Endometrial microvascular endothelial cells (primary cell): ENCODE data around the gene GNAT1. TPM values are rescaled to one million over a fixed set of nuclear protein-coding genes. Genes with fewer than 3 reads are reported as not detected.
"Not testable (repeated sequence)": the region's sequence is repeated elsewhere in the genome, so short reads cannot be mapped to it uniquely, and the experiment has no call there.

Experiments
- in situ Hi-C: cut with HindIII; loops from 2 replicates; pipeline ENCODE4 v1.10.0; 2017; ENCODE audit warnings: low sequenced_read_pairs, low pct_unique_long_range_greater_than_20kb; ENCODE audit errors: inconsistent ontology term
- total RNA-seq: library from RNA; depleted of rRNA; stranded (reverse); fragments of >200 nt; gene quantifications from one replicate; pipeline ENCODE4 v1.2.3, GENCODE V29; 2015; ENCODE audit errors: inconsistent ontology term

Gene GNAT1
- total RNA-seq, 1 donor from 2014 or later, result not detected

DNA sequence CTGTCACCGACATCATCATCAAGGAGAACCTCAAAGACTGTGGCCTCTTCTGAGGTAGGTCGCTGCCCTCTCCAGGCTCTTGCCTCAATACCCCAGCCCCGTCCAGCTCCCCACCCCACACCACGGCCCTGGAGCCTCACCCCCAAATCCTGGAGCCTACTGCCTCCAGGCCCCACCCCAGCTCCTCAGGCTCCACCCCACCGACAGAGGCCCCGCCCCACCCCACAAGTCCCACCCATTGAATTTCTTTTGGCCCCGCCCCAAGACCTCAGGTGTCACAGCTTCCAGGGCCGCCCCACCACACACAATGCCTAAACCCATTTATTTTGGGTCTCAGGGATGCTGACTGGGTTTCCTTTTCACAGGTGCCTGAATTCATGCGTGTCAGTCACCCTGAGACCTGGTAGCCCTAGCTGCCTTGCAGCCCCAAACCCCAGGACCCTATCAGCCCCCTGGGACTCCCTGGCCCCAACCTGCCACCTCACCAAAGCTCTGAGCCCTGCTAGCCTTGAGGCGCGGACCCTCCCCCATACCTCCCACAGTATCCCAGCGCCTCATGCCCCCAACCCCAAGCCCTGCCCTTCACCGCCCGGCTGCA is 3.6 kb downstream of the GNAT1 start:
- in situ Hi-C loops, result no loop called here

DNA sequence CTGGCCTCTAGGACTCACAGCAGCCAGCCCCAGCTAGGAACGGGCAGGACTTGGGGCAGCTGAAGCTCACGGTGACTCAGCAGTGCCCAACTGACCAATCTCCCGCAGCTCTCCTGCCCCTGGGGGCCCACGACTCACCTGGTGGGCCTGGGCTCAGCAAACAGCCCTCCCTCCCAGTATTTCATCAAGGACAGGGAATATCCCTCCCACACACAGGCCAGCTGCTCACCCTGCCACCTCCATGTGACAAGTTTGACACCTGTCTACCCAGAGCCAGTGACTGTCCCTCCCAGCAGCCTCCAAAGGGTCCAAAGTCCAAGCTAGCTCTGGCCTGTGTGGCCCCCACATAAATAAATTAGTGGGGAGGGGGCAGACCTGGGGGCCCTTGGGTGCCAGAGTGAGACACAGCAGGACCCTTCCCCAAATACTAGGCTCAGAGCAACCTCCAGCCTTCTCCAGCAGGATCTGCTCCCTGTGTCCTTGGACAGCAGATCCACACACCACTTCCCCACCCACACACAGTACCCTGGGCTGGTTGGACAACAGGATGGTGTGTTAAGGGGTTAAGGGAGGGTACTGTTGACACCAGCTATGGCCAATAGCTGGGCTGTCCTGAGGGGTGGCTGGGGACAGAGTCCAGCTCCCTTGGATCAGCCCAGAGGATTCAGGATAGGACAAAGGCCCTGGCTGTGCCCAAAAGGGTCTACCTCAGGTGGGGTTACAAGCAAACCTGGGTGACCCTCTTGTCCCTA is 4.3 kb downstream of the GNAT1 start:
- in situ Hi-C loops, result no loop called here

DNA sequence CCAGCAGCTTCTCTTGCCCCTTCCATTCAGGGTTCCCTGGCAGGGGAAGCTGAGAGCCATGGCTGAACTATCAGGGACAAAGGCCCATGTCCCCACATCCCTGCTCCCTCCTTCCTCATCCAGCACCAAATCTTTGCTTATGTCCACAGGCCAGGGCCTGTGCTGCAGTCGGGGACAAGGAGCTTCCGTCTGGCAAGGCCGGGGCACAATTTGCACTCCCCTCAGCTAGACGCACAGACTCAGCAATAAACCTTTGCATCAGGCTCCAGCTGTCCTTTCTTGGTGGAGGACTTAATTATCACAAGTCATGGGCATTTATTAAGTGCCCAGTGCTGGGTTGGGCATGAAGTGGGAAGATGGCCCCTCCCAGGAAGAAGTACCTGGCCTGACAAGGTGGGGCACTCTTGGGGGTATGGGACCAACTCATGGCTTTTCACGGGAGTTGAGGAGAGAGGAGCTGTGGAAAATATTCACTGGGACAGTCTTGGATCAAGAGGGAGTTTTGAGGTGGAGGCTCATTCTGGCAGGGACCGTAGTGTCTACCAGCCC is 4.9 kb downstream of the GNAT1 start:
- in situ Hi-C loops, result no loop called here

GRCh38 chr3:50201573-50202315 is 10.3 kb downstream of the GNAT1 start:
- in situ Hi-C loops, result no loop called here

DNA sequence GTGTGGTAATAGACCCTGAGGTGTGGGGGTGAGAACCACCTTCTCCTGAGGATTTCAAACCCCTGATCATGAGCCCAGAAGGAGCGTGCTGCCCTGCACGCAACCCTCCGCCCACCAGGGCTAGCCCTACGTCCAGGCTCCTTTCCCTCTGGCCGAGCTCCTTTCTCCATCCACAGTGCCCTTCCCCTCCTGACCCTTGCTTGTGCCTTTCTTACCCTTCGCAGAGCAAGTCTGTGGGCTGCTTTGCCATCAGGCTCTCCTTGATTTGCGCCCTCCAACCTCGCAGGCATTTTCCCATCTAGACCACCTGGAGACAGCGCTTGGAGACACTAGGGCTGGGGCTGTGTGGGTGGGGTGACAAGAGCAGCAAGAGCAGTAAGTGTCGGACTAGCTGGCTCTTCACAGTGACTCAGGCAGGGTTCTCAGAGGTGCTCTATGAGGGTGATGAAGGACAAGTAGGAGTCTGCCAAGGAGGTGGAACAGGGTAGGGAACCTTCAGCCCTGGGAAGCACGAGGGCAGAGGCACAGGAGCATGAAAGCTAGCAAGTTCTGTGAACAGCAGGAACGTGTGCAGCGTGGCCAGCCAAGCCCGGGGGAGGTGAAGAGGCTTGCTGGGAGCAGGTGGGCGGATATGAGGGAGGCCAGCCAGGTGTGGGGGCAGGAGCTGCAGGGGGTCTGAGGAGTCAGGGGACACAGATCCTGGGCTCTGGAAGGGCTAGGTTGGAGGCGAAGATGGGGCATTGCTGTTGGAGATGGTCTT is 11.1 kb downstream of the GNAT1 start:
- in situ Hi-C loops, result no loop called here

DNA sequence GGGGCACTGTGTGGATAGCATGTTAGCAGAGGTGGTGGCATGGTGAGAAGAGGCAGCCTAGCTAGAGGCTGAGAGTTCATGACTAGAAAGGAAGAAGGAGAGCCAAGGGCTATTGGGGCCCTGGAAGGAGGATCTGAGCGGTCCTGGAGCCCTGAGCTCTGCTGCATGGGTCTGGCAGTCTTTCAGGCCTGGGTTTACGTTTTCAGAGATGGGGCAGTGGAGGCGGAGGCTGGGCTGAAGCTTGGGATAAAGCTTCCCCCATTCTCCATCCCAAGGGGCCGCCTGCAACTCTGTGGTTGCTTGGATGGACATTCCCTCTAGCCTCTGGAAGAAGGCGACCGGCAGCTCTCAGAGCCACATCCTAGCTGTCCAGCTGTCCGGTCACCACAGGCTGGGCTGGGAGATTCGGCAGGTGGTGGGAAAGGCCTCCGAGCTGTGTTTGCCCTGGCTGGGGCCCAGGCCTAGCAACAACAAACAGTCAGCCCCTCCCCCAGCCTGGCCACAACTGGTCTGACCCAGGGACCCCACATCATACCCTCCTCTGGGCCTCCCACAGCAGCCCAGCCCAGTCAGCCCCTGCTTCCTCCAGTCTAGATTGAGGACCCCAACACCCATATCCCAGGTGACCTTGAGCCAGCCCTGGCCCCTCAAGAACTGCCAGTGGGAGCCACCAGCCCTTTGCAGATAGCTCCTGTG is 11.9 kb downstream of the GNAT1 start:
- in situ Hi-C loops, result no loop called here

DNA sequence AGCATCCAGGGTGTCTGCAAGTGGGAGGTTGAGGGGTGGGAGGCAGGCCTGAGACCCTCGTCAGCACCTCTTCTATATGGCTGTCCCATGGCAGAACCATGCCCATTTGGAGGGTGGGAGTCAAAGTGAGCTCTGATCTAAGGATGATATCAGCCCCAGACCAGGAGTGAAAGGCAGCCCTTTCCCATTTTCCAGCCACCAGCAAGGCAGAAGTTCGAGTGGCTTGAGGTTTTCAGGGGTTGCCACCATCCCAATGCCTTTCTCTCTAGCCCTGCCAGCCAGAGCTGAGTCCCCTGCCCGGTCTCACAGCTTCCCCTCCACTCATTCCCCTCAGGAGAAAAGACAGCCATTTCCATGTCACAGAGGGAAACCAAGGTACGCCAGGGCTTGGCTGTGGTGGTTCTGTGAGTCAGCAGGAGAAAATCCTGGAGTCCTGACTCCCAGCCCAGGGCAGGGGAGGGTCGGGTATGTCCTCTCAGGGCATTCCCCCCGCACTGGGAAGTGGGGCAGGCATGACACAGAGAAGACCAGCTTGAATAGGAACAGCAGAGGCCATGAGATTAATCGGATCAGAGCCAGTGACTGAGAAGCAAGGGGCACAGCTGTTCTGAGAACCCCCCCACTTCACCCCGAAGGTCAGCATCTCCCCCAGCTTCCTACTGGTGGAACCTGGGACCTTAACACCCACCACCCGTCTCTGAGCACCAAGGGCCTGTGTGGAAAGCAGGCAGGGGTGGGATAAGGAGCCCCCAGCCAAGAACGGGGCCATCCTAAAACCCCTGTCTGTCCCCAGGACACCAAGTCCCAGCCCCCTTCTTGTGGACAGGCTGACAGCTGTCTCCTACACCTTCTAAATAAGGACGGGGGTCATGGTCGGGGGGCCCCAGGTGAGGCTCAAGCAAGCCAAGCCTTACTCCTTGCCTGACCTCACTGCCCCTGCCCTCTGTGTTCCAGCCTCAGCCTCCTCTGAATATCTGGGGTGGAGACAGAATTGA is 12.7 kb downstream of the GNAT1 start:
- in situ Hi-C loops, result no loop called here

DNA sequence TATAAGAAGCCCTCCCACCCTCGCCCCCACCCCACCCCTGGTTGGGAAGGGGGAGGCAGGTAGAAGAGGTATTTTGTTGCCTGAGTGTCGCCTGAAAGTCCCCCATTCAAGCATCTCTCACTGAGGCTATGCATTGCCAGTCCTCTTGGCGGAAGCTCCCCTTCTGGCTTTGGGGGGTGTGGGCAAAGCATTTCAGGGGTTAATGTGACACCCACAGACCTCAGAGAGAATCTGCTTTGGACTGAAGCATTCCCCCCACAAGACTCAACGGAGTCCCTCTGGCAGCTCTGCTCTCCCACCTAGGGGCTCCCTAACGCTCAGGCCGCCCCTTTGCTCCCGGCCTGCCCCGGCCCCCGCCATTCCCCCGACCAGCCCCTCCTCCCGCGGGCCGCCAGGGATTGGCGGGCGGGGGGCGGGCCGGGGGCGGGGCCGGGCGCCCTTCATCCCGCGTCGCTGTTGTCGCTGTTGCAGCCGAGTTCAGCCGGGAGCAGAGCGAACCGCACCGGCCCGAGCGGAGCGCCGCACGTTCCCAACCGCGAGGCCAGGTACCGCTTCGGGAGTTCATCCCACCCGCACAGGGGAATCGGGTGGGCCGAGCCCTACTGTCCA is 13.5 kb downstream of the GNAT1 start, which contains the start of gene SLC38A3:
Gene SLC38A3, plus strand, starts transcription at position 468 of the 609 bp plus-strand sequence. CDS start 8,929 bp downstream, outside the sequence.
- in situ Hi-C loops, result no loop called here

GRCh38 chr3:50205413-50206276 is 14.2 kb downstream of the GNAT1 start:
- in situ Hi-C loops, result no loop called here

GRCh38 chr3:50207359-50208042 is 16.1 kb downstream of the GNAT1 start:
- in situ Hi-C loops, result no loop called here

GRCh38 chr3:50208677-50209344 is 17.4 kb downstream of the GNAT1 start:
- in situ Hi-C loops, result no loop called here

GRCh38 chr3:50210176-50210509 is 18.7 kb downstream of the GNAT1 start:
- in situ Hi-C loops, result no loop called here

- in situ Hi-C loops, result no loop called here
Observed at GRCh38 chr3:50210510-50211367, 19.3 kb downstream of the GNAT1 start.

DNA sequence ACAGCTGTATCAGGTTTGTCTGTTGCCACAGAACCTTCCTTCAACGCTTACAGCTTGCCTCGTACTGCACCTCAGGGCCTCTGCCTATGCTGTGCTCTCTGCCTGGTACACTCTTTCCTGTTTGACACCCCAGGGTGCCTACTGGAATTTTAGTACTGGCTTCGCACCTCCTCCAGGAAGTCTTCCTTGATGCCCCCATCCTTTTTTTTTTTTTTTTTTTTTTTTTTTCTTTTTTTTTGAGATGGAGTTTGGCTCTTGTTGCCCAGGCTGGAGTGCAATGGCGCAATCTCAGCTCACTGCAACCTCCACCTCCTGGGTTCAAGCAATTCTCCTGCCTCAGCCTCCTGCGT is 19.9 kb downstream of the GNAT1 start:
- in situ Hi-C loops, result not testable (repeated sequence)
